Activated T-cell treated with anti-CD3 and anti-CD28 coated beads, Interleukin-2, amount 50 U/mL, for 4 hours (primary cell): ENCODE results near the gene ADK. TPM values are rescaled to one million over a fixed set of nuclear protein-coding genes. Genes with fewer than 3 reads are reported as not detected.

ENCODE experiments used
- ATAC-seq, 2 donors: fragments of 200-7000 bp; cut with Tn5 transposase; one replicate each; pipeline ENCODE4 v1.10.0; 2021
- DNase-seq: peaks from one replicate; pipeline ENCODE4 v3.0.0-alpha.2; 2020
- H3K27me3 Mint-ChIP-seq: one replicate; pipeline ENCODE4 v1.8.0; 2021; ENCODE audit warnings: low read depth, mixed read lengths
- H3K36me3 Mint-ChIP-seq: one replicate; pipeline ENCODE4 v1.8.0; 2022; ENCODE audit warnings: mixed read lengths; ENCODE audit not compliant: insufficient read depth
- H3K4me1 Mint-ChIP-seq: one replicate; pipeline ENCODE4 v1.8.0; 2021; ENCODE audit warnings: low read depth, mixed read lengths
- H3K4me3 Mint-ChIP-seq: one replicate; pipeline ENCODE4 v1.8.0; 2021; ENCODE audit warnings: mild to moderate bottlenecking, moderate library complexity, mixed read lengths
- H3K9me3 Mint-ChIP-seq: one replicate; pipeline ENCODE4 v1.8.0; 2021; ENCODE audit warnings: mixed read lengths
- total RNA-seq, 3 donors: library from RNA; stranded (reverse); gene quantifications; one replicate each; pipeline ENCODE4 v1.2.1, GENCODE V29; 2021

ADK gene
- total RNA-seq, 3 donors from 2014 or later, result 49.7 to 56.8 (median 56.2) TPM

DNA sequence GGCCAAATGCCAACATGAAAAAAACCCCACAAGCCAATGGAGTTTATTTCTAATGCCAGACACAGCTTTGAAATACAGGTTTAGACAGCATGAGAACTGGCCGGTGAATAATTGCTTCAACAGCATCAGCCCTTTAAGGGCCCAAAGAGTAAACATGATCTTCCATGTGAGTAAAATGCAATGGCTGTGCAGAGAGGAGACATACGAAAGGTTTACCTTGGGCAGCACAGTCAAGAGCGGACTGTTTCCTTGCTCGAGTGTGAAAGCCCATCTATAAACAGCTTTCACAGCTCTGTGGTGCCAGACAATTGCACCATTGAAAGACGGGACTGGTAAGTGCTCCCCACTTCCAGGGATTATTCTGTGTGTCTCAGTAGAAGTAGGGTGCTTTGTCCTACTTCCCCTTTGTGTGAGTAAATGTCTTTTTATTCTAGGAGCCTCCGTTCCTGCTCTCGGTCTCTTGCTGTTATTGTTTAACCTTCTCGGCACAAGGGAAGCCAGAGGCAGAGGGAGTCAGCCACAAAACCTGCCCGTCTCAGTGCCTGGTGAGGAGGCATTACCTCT, 597.5 kb downstream of the ADK start:
- ATAC-seq (no peak), DNase-seq (no peak)
- H3K36me3 Mint-ChIP-seq, result no peaks in the 10 kb centered on the region
- H3K9me3 Mint-ChIP-seq, result no peaks in the 10 kb centered on the region
- H3K4me1 Mint-ChIP-seq, result no peaks in the 10 kb centered on the region
- H3K27me3 Mint-ChIP-seq, result no peaks in the 10 kb centered on the region
- no peak overlapping the region for H3K4me3 Mint-ChIP-seq

DNA sequence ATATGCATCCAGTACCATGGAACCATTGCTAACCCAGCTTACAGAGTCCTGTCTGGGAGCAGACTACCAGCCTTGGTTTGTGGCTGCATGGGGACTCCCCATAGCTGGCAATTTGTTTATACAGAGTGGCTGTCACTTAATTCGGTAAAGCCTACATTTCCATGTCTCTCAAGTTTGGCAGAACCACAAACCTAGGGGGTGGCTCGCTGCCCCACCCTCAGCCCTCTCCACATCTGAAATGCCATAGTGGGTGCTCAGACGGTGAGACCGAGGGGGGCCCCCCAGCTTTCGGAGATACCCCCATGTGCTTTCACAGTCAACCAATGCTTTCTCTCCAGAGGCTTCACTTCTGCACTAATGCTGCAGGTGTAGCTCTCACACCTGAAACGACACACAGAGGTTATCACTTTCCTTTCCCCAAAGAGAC, 599.8 kb downstream of the ADK start:
- ATAC-seq, result peak; percentile 79 to 87
- no peaks in the 10 kb centered on the region for H3K36me3 Mint-ChIP-seq
- no peaks in the 10 kb centered on the region for H3K27me3 Mint-ChIP-seq
- no peaks in the 10 kb centered on the region for H3K9me3 Mint-ChIP-seq
- DNase-seq, result no peak
- no peaks in the 10 kb centered on the region for H3K4me1 Mint-ChIP-seq
- H3K4me3 Mint-ChIP-seq, result no peak overlapping the region

DNA sequence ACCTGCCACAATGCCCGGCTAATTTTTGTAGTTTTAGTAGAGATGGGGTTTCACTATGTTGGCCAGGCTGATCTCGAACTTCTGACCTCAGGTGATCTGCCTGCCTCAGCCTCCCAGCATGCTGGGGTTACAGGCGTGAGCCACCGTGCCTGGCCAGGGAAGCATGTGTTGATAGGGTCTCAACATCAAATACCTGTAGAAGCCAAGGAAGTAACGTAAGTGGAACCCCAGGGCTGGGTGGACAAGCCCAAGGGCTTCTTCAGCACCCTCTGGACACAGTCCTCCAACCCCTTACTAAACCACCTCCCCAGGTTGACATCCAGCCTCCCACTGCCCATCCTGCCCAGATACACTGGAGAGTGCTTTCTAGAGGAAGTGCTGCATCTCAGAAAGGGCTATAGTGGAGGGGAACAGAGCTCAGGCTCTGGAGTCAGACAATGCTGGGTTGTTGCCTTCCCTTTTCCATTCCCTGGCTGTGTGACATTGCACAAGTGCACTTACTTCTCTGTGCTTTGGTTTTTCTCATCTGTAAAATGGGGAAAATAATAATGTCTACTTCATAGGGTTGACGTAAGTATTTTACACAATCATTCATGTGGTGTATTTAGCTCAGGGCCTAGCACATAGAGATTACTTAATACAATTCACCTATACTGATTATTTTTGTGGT, 601.5 kb downstream of the ADK start:
- Mint-ChIP-seq H3K4me1 (no peaks in the 10 kb centered on the region), H3K4me3 (no peak overlapping the region), H3K9me3 (no peaks in the 10 kb centered on the region), H3K27me3 (no peaks in the 10 kb centered on the region), H3K36me3 (no peaks in the 10 kb centered on the region)
- ATAC-seq, result no peak
- no peak for DNase-seq

DNA sequence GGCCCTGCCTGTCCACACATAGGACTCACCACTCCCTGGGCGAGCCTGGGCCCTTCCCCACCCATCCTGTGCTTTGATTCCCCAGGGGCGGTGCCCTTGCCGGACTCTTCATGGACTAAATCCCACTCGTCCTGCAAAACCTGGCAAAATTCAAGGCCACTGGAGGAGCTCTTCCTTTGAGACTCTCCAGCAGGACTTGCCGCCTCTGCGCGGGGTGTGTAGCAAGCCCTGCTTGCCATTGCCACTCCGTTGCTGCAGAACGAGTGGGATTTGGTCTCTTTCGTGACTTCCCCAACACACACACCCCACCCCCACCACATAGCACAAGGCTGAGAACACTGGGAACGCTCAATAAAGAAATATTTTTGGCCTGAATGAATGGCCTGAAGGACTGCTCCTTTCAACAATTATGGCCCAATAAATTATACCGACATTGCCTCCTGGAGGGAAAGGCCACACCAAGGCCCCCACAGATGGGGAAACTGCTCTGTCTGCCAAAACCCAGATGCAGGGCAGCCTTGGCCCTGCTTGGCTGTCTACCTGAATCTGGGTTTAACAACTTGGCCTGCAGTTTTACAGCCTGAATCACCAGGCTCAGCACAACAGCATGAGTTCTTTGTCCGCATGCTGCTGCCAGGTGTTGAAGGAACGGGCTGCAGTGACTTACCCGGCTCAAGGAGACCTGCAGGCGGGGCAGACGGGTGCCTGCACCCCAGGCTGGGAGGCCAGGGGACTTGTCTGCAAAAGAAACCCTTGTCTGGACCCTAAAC, 602.6 kb downstream of the ADK start:
- Mint-ChIP-seq H3K36me3 (no peaks in the 10 kb centered on the region), H3K4me3 (no peak overlapping the region), H3K9me3 (no peaks in the 10 kb centered on the region), H3K4me1 (no peaks in the 10 kb centered on the region), H3K27me3 (no peaks in the 10 kb centered on the region)
- no peak for DNase-seq
- ATAC-seq, result no peak

DNA sequence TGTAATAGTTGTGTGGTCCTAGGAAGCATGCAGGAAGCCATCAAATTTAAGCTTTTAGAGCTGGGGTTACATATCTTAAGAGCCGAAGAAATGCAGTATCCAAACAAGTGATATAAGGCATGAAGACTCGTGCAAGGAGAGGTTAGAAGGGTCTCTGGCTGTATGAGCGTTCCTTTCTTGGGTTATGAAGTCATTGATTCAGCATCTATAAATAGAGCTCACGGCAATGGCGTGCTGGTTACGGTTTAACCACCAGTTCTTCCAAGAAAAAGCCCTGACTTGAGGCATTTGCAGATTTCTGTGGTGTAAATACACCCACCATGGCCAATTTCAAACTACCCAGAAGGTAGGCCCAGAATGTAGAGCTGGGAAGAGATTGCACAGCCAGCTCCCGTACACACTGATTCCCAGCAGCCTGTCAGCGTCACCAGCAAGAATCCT, 603.4 kb downstream of the ADK start:
- DNase-seq (no peak), ATAC-seq (no peak)
- no peak overlapping the region for H3K4me3 Mint-ChIP-seq
- H3K36me3 Mint-ChIP-seq, result no peaks in the 10 kb centered on the region
- no peaks in the 10 kb centered on the region for H3K27me3 Mint-ChIP-seq
- H3K9me3 Mint-ChIP-seq, result no peaks in the 10 kb centered on the region
- H3K4me1 Mint-ChIP-seq, result no peaks in the 10 kb centered on the region

DNA sequence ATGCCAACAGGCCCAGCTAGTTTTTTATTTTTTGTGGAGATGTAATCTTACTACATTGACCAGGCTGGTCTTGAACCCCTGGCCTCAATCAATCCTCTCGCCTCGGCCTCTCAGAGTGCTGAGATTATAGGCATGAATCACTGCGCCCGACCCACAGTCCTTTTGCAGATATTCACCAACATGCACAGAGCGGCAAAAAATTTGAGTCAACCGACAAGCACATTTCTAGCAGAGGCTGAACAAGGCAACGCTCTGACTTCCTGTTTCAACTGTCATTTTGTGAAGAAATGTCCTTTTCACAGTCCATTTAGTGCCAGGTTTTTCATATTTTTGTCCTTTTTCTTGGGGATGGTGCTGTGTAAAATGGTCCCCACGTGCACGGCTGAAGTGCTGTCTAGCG, 604.3 kb downstream of the ADK start:
- H3K9me3 Mint-ChIP-seq, result no peaks in the 10 kb centered on the region
- H3K4me1 Mint-ChIP-seq, result no peaks in the 10 kb centered on the region
- H3K36me3 Mint-ChIP-seq, result no peaks in the 10 kb centered on the region
- ATAC-seq, result no peak
- DNase-seq, result no peak
- no peak overlapping the region for H3K4me3 Mint-ChIP-seq
- no peaks in the 10 kb centered on the region for H3K27me3 Mint-ChIP-seq

Other genes with a start within 250 kb of the ADK start
- gene PLAU, start 240.1 kb upstream of the ADK start, total RNA-seq, result 1 to 10 TPM in 1 of 3 donors, under 1 TPM in 2; 0.82 to 1.1 (median 0.84) TPM
- 10 to 100 TPM; 12.4 to 16.3 (median 14.7) TPM for gene VCL, start 153.1 kb upstream of the ADK start, total RNA-seq
- gene AP3M1, start 393 bp upstream of the ADK start, total RNA-seq, result 10 to 100 TPM; 49.8 to 56.7 (median 52.5) TPM